Hypothalamus (tissue), 51 donors: Measurements from ENCODE around the gene TBC1D3K.
"Not testable (repeated sequence)": the region's sequence is repeated elsewhere in the genome, so short reads cannot be mapped to it uniquely, and the experiment has no call there.

Source experiments
- DNase-seq, 51 donors: peaks; one replicate each; lab custom pipeline; 2025; lab: John Stamatoyannopoulos, UW

Gene TBC1D3K

DNA sequence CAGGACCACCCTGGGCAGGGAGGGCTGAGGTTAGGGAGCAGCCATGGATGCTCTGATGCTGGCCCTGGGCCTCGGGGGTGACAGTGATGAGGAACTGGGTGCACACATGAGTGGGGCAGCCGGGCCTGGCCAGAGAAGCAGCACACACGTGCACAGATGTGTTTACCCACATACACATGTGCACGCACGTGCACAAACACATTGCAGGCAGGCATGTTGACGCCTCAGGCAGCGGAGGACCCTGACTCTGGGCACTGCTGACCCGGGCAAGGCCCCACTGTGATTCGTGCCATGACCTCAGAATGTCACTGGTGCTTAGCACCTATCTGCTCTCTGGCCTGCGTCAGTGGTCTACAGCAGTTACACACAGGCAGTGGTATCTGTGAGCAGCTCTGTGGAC is at the start of gene TBC1D3K:
Gene TBC1D3K (plus strand): TSS at position 301 of the 400 bp plus-strand sequence. CDS start 1,585 bp downstream, outside the sequence.
- not testable (repeated sequence) for DNase-seq

DNA sequence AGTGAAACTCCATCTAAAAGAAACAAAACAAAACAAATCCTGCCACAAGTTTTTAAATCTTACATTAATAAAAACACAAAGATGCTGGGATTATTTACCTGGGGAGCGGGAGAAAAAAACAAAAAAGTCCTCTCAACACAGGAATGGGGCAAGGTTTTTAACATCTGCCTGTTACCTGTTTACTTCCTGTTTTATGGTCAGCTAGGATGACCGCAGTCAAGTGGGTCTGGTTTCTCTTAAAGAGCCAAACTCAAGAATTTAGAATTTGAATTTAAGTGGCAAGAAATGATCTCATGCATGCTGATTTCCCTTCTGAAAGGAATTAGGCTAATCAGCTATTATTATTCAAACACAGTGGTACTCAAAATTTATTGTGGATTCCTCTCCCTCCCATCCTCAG is 39.7 kb upstream of the TBC1D3K start:
- no peak for DNase-seq

DNA sequence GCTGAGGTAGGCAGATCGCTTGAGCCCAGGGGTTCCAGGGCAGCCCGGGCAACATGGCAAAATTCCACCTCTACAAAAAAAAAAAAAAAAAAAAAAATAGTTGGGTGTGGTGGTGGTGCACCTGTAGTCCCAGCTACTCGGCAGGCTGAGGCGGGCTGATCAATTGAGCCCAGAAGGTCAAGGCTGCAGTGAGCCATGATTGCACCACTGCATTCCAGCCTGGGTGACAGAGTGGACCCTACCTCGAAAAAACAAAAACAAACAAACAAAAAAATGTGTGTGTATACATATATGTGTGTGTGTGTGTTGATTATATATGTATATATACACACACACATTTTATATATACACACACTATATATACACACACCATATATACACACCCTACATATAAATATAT is 39.1 kb upstream of the TBC1D3K start:
- no peak for DNase-seq

DNA sequence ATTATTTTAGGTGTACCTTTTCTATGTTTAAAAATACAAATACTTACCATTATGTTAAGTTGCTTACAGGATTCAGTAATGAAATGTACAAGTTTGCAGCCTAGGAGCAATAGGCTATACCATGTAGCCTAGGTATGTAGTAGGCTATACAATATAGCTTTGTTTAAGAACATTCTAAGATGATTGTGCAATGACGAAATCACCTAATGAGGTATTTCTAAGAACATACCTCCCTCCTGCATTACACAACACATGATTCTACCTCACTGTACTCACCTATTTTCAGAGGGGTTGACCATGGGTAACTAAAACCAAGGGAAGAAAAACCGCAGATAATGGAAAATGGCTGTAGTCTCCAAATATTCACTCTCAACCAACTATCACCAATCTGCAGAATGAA is 35.3 kb upstream of the TBC1D3K start:
- DNase-seq, result no peak

DNA sequence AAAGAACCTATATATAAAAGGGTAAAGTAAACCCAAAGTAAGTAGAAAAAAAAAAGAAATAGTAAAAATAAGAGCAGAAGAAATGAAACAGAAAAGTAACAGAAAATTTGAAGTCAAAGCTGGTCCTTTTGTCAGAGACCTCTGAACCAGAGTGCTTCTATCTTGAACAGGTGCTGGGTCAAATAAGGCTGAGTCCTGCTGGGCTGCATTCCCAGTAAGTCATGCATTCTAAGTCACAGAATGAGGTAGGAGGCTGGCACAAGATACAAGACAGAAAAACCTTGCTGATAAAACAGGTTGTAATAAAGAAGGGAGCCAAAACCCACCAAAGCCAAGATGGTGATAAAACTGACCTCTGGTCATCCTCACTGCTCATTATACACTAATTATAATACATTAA is 27.3 kb upstream of the TBC1D3K start:
- DNase-seq, result not testable (repeated sequence)
